ENCODE data around the gene CDH7.

DNA sequence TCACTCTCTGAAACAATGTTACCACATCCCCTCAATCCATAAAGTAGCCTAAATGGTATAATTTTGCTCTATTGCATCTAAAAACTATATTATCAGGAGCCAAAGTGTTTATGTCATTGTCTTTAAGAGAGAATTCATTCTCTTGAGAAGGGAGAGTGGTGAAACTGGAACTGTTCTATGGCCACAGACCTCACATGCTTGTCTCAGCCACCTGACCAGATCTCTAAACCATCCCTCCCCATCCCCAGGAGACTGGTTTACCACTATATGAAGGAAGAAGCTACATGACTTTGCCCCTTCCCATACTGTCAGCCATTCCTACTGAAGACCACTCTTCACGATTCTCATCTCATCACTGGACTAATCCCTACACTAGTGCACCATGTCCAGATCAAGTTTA, 9.6 kb downstream of the CDH7 start:
- TF ChIP-seq, protein P1, sequence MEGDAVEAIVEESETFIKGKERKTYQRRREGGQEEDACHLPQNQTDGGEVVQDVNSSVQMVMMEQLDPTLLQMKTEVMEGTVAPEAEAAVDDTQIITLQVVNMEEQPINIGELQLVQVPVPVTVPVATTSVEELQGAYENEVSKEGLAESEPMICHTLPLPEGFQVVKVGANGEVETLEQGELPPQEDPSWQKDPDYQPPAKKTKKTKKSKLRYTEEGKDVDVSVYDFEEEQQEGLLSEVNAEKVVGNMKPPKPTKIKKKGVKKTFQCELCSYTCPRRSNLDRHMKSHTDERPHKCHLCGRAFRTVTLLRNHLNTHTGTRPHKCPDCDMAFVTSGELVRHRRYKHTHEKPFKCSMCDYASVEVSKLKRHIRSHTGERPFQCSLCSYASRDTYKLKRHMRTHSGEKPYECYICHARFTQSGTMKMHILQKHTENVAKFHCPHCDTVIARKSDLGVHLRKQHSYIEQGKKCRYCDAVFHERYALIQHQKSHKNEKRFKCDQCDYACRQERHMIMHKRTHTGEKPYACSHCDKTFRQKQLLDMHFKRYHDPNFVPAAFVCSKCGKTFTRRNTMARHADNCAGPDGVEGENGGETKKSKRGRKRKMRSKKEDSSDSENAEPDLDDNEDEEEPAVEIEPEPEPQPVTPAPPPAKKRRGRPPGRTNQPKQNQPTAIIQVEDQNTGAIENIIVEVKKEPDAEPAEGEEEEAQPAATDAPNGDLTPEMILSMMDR (conservative IDR thresholded peaks at IDR 0.05; ENCODE audit: low read length): no peak
- TF ChIP-seq EZH2phosphoT487 (IDR thresholded peaks at IDR 0.05; ENCODE audit: borderline replicate concordance): no peak

All from Loucy (cell line).